Colonic mucosa (tissue), 4 donors: ENCODE measurements around the gene CD163L1. TPM values are rescaled to one million over a fixed set of nuclear protein-coding genes. Genes with fewer than 3 reads are reported as not detected.

Source experiments
- DNase-seq: peaks from one replicate; pipeline ENCODE4 v3.0.0-alpha.2; 2020
- H3K27ac ChIP-seq: fragments of 200-600 bp; one replicate; pipeline ENCODE4 v1.8.0; 2021
- H3K27me3 ChIP-seq: fragments of 200-600 bp; one replicate; pipeline ENCODE4 v1.8.0; 2021
- H3K36me3 ChIP-seq: fragments of 200-600 bp; one replicate; pipeline ENCODE4 v1.8.0; 2021
- H3K4me1 ChIP-seq: fragments of 200-600 bp; one replicate; pipeline ENCODE4 v1.8.0; 2021; ENCODE audit warnings: mild to moderate bottlenecking
- H3K4me3 ChIP-seq: fragments of 200-600 bp; one replicate; pipeline ENCODE4 v1.8.0; 2021
- H3K9ac ChIP-seq, 2 donors: one replicate each; pipeline ENCODE4 v1.7.0; 2013; ENCODE audit warnings: control low read depth in 2 of 2, low read depth in 2 of 2, low read length in 2 of 2
- H3K9me3 ChIP-seq: fragments of 200-600 bp; one replicate; pipeline ENCODE4 v1.8.0; 2021
- CTCF ChIP-seq: fragments of 200-600 bp; IDR thresholded peaks from one replicate; pipeline ENCODE4 v1.8.0; 2022; ENCODE audit warnings: antibody characterized with exemption, mild to moderate bottlenecking
- intact Hi-C: fragments of 100-400 bp; cut with DNase I; formaldehyde crosslinking; loops from one replicate; pipeline ENCODE4 v1.14.1; 2022
- total RNA-seq, 2 donors: library from RNA; stranded (reverse); fragmentation: NEBNext Ultra II Directional in 1 of 2; extraction: Animal tissue kit (Norgen Biotek cat#: 25700) in 1 of 2; gene quantifications; one replicate each; pipeline ENCODE4 v1.2.1, GENCODE V29; 2021
- donor health status: healthy.
- donor health status: DM: no; HTN: no; CAD: no.
- donor health status: DM: no; HTN: no; CAD: no.

CD163L1 gene
- total RNA-seq: 1 to 10 TPM; 4.2 to 7.6 TPM

DNA sequence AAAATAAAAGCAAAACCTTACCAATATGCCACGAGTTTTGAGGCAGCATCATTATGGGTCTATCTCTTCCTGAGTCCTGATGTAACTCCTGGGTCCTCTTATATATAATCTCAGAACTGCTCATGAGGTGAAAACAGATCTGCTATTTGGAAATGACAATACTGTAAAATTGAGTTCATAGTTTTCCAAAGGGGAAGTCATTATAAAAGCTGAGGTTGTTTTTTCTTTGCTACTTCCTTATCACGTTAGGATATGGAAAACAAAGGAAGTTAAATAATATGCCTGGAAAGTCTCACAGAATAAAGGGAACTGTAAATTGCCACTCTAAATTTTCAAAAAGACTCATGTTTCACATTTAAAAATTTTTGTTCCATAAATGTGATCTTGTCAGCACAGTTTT is at the start of gene CD163L1:
Gene CD163L1 (minus strand): TSS at position 78 of the 400 bp plus-strand sequence. CDS start 26 bp downstream, at position 52.
- Histone ChIP-seq H3K4me3 (no peak within 1 kb of the TSS), H3K27ac (peak within 1 kb of the TSS; percentile 15)
- intact Hi-C loops: no loop called here

DNA sequence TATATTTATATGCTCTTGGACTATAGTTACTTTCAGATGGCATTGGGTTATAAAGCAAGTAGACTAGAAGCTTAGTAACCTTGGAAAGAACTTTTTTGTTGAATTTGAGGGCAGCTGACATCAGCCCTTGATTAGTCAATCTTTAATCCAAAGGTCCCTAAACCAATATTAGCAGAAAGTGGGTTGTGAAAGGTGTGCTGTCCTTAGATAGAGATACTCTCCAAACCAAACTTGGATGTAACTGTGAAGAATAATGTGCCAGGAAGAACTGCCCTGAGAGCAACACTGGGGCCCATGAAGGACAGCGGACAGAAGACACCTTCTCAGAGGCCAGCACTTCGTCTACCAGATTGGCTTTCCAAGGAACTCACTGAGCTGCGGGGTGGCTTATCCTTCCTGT is 49.1 kb upstream of the CD163L1 start:
- Histone ChIP-seq H3K9me3 (no peaks in the 10 kb centered on the region), H3K27me3 (no peaks in the 10 kb centered on the region), H3K4me3 (no peak overlapping the region), H3K9ac (no peak overlapping the region), H3K27ac (no peak overlapping the region), H3K36me3 (no peaks in the 10 kb centered on the region), H3K4me1 (no peaks in the 10 kb centered on the region)
- no peak for DNase-seq
- TF ChIP-seq CTCF: no peak
- intact Hi-C loops: no loop called here

More for the DNA sequence above, at the start of gene CD163L1:
- TF ChIP-seq CTCF: no peak
- DNase-seq: no peak
- Histone ChIP-seq H3K9me3 (no peaks in the 10 kb centered on the region), H3K36me3 (no peaks in the 10 kb centered on the region), H3K4me1 (no peaks in the 10 kb centered on the region), H3K9ac (no peak within 1 kb of the TSS), H3K27me3 (no peaks in the 10 kb centered on the region)

- no peaks in the 10 kb centered on the region for H3K27me3 ChIP-seq
- H3K9me3 ChIP-seq: no peaks in the 10 kb centered on the region
- TF ChIP-seq CTCF: no peak
- H3K4me3 ChIP-seq: no peak overlapping the region
- H3K36me3 ChIP-seq: no peaks in the 10 kb centered on the region
- no peaks in the 10 kb centered on the region for H3K4me1 ChIP-seq
- intact Hi-C loops: no loop called here
- no peak overlapping the region for H3K27ac ChIP-seq
- no peak overlapping the region for H3K9ac ChIP-seq
- DNase-seq: no peak
These were observed 42.6 kb upstream of the CD163L1 start for GRCh38 chr12:7486512-7486911.

- H3K36me3 ChIP-seq: no peaks in the 10 kb centered on the region
- no peak overlapping the region for H3K4me3 ChIP-seq
- no peak for TF ChIP-seq CTCF
- H3K4me1 ChIP-seq: no peaks in the 10 kb centered on the region
- no peaks in the 10 kb centered on the region for H3K27me3 ChIP-seq
- no peak for DNase-seq
- no peak overlapping the region for H3K9ac ChIP-seq
- H3K9me3 ChIP-seq: no peaks in the 10 kb centered on the region
- intact Hi-C loops: no loop called here
- H3K27ac ChIP-seq: no peak overlapping the region
These were observed 41.1 kb upstream of the CD163L1 start for GRCh38 chr12:7485095-7485494.

- H3K9ac ChIP-seq: no peak overlapping the region
- no peaks in the 10 kb centered on the region for H3K9me3 ChIP-seq
- no peak for TF ChIP-seq CTCF
- intact Hi-C loops: no loop called here
- no peak overlapping the region for H3K4me3 ChIP-seq
- no peaks in the 10 kb centered on the region for H3K4me1 ChIP-seq
- no peak for DNase-seq
- no peaks in the 10 kb centered on the region for H3K36me3 ChIP-seq
- no peak overlapping the region for H3K27ac ChIP-seq
- H3K27me3 ChIP-seq: no peaks in the 10 kb centered on the region
These were observed 39.4 kb upstream of the CD163L1 start for GRCh38 chr12:7483343-7483742.

DNA sequence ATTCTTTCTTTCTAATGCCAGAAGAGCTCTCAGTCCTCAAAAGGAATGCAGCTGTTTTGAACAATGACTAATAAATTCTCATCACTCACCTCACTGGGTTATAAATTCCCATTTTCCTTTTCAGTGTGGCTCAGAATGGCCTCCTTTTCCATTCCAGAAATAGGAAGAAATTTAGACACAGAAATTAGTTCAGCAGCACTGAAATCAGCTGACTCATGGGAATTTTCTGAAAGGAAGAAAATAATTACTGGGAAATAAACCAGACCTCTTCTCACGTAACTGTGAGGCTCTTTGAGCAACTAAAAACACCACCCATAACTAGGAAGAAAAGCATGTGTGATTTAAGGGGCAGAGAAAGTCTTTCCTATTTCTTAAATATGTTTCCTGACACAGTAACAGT is 35.8 kb upstream of the CD163L1 start:
- H3K27ac ChIP-seq: no peak overlapping the region
- no peaks in the 10 kb centered on the region for H3K27me3 ChIP-seq
- H3K4me1 ChIP-seq: no peaks in the 10 kb centered on the region
- no peak overlapping the region for H3K9ac ChIP-seq
- H3K4me3 ChIP-seq: no peak overlapping the region
- no peaks in the 10 kb centered on the region for H3K36me3 ChIP-seq
- no peak for TF ChIP-seq CTCF
- DNase-seq: no peak
- intact Hi-C loops: no loop called here
- no peaks in the 10 kb centered on the region for H3K9me3 ChIP-seq
